GM21576 (cell line): ENCODE results near the gene CACNB2.
"Not testable (repeated sequence)": the region's sequence is repeated elsewhere in the genome, so short reads cannot be mapped to it uniquely, and the experiment has no call there.

Experiments
- ATAC-seq: cut with Tn5 transposase; IDR thresholded peaks from one replicate; pipeline ENCODE4 v1.9.1; 2021; ENCODE audit warnings: mild to moderate bottlenecking, moderate library complexity; ENCODE audit not compliant: unreplicated experiment

CACNB2 gene

DNA sequence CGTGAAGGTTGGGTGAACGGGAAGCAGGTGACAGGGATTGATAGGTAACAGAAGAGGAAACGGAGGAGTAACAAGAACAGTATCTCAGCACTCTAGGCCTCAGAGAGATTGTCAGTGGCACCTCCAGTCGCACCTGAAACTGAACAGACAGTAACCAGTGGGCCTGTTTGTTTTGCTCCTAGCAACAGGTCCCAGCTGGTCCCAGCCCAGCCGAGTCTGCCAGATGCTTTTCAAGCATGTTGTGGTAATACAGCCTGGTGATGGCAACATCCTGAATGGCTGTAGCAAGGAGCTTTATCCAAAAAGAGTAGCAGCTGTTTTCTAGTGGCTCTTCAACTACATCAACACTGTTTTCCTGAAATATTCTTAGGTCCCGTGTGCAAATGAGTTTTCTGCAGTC, 4.7 kb downstream of the CACNB2 start:
- ATAC-seq: no peak

DNA sequence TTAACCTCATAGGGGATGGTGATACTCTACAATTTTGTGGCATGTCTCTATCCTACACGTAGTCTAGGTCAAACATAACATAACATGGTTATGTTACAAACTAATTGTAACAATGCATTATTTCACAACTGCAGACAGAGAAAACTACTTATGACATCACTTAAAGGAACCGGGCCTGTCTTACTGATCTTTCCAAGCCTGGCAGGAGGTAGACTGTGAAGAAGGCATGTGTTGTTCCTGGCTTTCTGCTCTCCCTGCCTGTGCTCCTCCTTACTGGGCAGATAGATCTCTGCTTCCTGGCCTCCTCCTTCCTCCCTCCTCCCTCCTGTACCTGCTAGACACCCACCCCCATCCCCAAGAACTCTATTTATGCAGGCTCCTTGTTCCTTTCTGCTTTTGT, 5.4 kb downstream of the CACNB2 start:
- no peak for ATAC-seq

DNA sequence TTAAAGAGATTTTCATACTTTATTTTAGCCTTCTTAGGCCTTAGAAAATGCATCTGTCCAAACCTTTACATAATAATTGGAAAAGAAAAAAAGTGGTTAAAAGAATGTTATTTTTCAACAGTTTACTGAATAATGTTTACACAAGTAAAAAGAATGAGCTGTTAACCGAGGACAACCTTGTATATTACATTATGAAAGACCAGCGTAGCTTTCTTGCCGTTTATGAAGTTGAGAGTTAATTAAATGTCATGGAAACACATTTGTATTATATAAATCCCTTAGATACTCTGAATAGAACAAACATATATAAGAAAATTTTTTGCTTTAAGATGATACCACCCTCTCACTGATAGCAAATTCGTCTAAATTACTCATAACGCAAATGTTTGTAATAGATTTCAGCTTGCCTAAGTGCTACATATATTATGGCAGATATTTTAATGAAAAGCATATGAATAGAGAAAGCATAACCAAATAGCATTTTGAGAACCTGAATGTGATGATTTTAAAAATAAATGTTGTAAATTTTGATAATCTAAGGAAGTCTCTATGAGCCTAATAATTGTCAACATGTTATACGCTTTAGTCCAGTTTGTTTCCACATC, 9.1 kb downstream of the CACNB2 start:
- ATAC-seq: no peak

DNA sequence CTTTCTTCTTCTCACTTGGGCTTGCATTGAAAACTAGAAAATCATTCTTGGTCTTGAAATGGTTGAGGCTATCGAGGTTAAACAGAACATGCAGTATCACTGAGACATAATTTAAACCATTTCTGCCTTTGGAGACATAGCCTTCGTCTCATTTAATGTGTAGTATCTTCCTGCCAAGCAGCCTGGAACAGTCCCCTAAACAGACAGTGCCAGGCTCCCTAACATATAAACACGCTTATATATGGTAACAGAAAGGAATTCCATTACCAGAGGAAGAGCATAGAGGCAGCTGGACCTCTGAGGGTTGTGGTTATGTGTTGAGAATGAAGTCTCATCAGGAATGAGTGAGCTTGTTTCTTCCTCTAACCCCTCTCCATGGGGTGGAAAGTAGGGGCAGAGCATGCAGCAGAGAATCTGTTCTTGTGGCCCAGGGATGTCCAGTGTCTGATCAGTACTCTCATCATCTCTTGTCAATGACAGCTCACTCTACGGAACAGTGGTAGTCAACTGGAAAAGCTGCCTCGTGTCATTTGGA, 11.2 kb downstream of the CACNB2 start:
- no peak for ATAC-seq

DNA sequence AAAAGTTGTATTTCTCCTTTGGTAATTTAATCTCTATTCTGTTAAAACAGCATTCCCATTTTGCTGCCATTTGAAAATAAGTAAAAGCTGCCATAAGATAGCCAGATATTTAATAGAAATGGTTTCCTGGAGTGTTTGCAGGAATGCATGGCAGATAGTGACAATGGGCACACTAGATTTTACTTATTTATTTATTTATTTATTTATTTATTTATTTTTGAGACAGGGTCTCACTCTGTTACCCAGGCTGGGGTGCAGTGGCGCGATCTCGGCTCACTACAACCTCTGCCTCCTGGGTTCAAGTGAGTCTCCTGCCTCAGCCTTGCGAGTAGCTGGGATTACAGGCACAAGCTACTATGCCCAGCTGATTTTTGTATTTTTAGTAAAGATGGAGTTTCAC, 13.2 kb downstream of the CACNB2 start:
- ATAC-seq: not testable (repeated sequence)

DNA sequence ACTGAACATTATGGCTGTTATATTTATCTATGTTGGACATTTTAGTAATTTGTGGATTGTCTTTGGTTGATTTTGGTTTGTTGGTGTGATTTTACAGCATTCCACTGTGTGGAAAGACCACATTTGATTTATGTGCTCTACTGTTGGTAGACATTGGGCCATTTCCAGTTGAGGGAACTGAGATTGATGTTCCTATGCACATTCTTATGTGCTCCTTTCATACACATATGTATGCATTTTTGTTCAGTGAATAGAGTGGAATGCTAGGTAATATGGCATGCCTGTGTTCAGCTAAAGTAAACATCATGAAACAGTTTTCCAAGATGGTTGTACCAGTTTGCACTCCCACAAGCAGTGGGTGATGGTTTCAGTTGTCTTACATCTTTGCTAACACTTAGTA, 15.1 kb downstream of the CACNB2 start:
- no peak for ATAC-seq

DNA sequence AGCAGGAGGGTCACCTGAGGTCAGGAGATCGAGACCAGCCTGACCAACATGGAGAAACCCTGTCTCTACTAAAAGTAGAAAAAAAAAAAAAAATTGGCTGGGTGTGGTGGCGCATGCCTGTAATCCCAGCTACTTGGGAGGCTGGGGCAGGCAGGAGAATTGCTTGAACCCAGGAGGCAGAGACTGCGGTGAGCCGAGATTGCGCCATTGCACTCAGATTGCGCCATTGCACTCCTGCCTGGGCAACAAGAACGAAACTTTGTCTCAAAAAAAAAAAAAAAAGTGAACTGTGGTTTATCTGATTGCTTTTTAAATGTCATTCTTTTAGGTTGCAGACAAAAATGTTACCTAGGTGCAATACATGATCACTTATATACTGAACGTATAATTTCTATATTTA, 16.6 kb downstream of the CACNB2 start:
- not testable (repeated sequence) for ATAC-seq

DNA sequence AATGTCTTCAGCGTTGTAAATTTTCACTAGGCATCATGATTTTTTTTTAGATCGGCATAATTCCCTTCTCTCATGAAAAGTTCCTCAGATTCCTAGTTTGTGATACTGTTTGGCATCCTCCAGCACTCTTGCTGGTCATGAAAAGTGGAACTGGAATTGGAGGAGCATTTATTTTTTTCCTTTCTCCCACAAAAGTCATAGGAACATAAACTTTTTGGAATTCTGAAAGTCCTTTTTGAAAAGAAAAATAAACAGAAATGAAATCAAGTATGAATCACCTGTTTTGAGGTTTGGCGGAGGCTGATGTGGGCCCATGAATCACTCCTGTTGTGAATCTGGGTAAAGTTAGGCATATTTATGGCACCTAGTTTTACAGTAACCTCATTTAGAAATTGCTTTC, 17.7 kb downstream of the CACNB2 start:
- no peak for ATAC-seq

DNA sequence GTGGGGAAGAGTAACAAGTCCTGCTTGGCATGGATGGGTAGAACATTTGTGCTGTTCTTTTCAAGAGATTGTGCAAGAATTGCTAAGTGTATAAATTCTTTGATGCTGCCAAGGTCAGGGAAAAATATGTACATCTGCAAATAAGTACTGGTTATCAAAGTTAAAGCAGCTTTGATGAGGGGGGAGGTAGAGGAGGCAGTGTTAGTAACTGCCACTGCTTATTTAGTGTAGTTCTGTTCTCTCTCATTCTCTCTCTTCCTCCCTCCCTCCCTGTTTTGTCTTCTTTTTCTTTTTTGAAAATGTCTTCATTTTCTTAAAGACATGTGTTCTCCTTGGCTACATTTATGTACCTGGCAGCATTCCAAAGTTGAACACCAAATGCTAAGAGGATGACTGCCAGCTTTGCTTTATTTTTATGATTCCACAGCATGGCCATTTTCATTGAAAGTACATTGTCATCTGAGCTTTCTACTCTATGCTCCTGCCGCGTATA, 18.6 kb downstream of the CACNB2 start:
- no peak for ATAC-seq

DNA sequence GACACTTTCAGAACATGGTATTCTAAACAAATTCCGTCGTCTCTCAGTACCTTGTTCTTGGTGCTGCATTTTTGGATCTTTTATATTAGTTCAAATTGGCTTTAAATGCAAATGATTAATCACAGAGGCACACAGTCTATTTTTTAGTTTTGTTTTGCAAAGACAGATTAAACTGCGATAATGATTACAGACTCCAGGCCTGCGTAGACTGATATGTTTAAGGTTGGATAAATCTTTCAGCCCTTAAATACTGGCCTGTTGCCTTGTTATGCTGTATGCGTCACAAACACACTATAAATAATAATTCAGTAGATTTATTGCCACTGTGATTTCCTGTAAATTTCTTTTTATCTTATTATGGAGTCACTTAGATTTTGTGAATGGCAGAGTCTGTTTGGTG, 19.3 kb downstream of the CACNB2 start:
- no peak for ATAC-seq

DNA sequence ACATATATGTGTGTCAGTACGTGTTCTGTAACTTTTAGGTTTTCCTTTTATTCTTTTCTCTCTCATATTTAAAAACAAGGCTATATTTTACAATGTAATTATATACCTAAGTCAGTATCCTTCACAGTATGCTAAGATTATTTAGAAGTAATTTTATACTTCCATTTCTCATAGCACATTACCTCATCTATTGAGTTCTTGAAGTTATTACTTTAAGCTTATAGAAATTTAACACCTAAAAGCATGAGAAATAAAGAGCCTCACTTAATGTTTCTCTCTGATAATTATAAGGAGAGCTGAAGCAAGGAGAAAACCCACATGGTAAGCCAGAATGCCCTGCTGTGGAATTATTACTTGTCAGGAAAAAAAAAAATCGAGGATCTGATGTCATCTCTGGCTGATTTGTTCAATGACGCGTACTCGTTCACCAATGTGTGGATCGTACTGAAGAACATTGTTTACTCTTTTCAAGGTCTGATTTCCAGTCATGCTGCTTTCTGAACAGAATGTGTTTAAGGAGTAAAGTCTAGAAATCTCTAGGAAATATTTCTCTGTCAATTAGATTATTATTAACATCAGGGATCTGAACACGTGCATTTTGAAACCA, 21.9 kb downstream of the CACNB2 start:
- no peak for ATAC-seq

DNA sequence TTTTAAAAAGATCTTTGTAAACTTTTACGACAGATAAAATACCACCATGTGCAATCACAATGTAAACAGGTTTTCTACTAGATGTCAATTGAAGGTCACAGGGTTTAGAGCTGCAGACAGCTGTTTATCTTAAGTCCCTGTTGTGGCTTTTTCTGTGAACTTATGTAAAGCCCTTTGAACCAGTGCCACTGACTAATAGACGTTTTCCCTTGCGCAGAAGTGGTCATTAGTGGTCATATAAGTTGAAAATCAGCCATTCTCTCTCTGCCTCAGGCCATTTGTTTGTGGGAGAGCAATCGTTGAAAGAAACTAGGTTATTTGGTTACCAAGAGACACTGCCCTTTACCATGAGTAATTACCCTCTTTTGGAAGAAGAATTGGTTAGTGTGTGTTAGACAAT, 23.9 kb downstream of the CACNB2 start:
- no peak for ATAC-seq

DNA sequence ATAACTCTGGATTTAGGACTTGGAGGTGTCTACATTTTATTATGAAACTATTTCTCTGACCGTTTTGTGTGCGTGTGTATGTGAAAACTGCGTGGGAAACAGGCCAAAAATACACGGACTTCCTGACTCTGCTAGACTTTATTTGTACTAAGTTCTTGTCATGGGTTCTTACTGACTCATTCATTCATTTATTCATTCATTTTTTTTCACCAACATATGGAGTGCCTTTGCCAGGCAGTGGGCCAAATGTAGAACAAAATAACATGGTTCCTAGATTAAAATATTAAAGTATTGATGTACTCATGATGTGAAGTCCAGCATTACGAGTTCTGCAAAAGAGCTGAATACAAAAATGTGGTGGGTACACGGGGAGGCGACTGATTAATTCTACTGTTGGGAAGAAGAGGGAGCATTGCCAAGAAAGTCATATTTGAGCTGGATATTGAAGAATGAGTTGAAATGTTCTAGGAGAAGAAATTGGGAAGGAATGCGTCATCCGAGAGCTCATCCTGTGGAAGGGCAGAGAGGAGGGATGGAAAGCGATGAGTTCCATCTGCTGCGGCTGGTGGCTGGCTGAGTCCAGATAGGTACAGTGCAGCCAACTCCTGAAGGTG, 24.6 kb downstream of the CACNB2 start:
- ATAC-seq: no peak

DNA sequence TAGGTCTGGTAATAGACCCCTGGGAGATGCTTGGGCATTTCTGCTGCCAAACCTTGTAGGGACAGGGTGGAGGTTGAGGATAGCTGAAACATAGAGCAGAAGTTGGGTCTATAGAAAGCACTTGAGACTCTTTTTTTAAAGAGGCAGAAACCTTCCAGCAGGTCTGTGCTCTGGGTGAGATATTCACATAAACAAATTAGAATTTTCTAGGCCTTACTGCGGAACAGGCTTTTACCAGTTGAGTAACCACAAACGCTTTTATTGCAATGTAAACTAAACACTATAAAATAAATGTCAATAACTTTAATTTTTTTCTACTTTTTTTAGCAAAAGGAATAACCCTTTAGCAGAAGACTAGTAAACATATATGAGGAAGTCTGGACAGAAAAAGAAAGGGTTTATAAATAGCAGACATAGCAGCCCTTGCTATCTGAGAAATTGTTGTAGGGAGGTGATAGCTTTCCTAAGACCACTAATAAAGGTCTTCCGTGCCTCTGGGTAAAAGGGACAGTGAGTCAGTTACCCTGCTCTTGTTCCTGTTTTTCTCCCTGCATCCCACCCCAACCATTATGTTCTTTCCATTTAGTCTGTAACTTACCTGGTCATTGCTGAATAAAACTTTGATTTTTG, 38.7 kb downstream of the CACNB2 start:
- ATAC-seq: no peak

DNA sequence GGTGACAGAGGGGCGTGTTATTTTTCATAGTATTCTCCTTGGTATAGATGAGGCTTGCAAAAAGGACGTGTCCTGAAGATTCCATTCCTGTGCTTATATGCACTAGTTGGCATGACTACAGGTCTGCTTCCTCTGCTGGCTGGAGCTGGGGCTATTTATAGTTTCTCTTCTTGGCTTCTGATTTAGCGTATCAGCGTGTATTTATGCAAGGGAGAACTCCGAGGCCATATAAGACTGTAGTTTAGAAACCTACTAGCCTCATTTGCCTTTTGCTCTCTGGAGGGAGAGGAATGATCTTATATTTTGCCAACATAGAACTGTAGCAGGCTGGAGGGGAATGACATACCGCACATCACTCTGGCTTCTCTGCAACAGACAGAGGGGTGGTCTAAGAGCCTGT, 39.7 kb downstream of the CACNB2 start:
- no peak for ATAC-seq

DNA sequence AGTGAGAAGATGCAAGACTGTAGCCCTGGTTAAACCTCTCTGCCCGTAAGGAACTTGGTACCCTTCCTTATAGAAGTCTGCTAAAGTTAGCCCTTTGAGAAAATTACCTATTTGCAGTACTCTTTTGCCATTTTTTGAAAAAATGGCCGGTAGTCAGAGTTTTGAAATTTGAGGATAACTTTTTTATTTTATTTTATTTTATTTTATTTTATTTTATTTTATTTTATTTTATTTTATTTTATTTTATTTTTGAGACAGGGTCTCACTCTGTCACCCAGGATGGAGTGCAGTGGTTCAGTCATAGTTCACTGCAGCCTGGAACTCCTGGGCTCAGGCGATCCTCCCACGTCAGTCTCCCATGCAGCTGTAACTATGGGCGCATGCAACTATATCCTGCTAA, 41.2 kb downstream of the CACNB2 start:
- ATAC-seq: not testable (repeated sequence)

DNA sequence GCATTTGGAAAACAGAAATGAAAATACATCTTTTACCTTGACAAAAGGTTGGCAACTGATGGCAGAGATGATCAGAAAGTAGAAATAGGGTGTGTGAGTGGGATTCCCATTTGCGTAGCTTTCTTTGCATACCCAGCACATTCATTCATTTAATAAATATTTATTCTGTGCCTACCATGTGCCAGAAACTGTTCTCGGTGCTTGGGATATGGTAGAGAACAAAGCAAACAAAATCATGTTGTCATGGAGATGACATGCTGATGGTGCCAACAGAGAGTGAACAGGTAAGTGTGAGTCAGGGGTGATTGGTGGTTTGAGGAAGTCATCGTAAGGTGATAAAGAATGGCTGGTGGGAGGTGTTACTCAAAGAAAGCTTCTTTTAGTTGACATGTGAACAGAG, 45.4 kb downstream of the CACNB2 start:
- no peak for ATAC-seq

DNA sequence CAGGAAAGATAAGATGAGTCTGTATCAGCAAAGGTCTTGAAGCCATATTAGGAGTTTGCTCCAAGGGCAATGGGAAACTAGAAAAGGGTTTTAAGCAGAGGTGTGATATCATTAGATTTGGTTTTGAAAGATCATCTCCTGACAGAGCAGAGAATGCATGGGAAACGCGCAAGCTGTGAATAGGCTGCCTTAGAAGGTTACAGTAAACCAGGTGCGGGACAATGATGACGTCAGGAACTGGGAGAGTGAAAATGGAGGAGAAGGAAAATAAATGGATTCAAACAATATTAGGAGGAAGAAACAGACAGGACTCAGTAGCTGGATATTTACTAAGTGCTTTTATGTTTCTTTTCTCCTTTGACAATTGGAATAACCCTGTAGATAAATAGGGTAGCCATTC, 50.6 kb downstream of the CACNB2 start:
- ATAC-seq: no peak

DNA sequence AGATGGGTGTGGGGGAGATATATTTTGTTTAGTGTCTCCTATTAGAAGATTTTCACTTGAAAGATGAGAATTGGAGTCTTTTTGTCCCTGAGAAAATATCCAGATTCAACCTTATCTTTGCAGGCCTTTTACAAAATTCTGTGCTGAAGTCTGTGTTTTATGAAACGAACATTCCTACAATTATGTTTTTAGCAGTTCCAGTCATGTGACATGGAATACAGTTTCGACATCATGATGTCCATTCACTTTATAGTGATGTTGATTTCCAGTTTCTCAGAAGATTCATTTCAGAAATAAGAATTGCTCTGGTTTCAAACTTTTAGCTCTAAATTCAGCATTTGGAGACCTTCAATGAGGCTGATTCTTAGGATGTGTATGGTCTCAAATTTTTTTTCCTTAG, 54.4 kb downstream of the CACNB2 start:
- ATAC-seq: no peak

DNA sequence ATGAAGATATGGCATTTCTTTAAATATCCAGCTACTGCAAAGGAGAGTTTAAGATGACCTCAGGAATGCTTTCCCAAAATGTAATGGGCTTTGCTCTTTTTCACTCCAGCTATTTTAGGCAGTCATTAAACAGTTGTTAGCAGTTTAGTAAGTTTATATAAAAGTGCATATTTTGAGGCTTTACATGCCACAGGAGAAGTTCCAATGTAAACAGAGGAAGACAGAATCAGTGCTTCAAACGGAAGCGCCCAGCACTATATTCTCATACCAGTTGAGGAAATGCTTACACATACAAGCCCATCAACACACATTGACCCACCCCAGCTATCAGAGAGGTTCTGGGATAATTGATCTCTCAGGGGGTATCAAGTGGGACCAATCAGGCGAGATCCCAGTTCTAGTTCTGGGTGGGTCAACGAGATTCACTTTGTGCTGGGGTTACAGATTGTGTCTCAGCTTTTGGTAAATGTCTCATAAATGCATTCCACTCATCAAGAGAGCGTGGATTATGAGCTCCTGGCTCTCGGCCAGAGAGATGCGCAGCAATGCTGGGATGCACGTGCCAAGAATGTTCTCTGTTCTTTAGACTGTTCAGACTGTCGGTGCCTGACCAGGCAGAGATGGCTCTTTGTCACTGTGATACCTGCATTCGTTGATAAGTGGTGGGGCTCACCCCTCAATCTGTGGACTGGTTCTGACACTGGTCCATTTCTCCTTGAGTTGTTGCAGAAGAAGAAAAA, 55.0 kb downstream of the CACNB2 start:
- no peak for ATAC-seq
